K562 (cell line): ENCODE measurements around the gene LMNB1. TPM values are rescaled to one million over a fixed set of nuclear protein-coding genes. Genes with fewer than 3 reads are reported as not detected.

ENCODE experiments used
- CBX8 ChIP-seq: fragments of 200-600 bp; sonication (generic); IDR thresholded peaks from 2 replicates; pipeline ENCODE4 v1.6.1; 2012; ENCODE audit warnings: borderline replicate concordance, mixed run types, low read depth, mild to moderate bottlenecking, moderate library complexity, mixed read lengths, low read length, control low read depth, inconsistent platforms; ENCODE audit not compliant: poor library complexity, severe bottlenecking; ENCODE audit errors: extremely low read depth
- FOXK2 ChIP-seq, 2 experiments: fragments of 450-650 bp; IDR thresholded peaks in 1 of 2; conservative IDR thresholded peaks in 1 of 2; 2 replicates each; pipeline ENCODE4 v1.6.1; 2016; ENCODE audit warnings: low read depth in 2 of 2, mild to moderate bottlenecking in 1 of 2
- HDAC3 ChIP-seq: fragments of 450-650 bp; IDR thresholded peaks from 2 replicates; pipeline ENCODE4 v1.6.1; 2018; ENCODE audit warnings: borderline replicate concordance, mild to moderate bottlenecking, moderate library complexity; ENCODE audit not compliant: partially characterized antibody
- HDAC8 ChIP-seq: fragments of 450-650 bp; IDR thresholded peaks from 2 replicates; pipeline ENCODE4 v1.6.1; 2016; ENCODE audit warnings: mild to moderate bottlenecking, missing genetic modification characterization, moderate library complexity, missing compliant biosample characterization
- MYC ChIP-seq, 2 experiments: fragments of 250-450 bp in 1 of 2; sonication (Bioruptor Pico) in 1 of 2; IDR thresholded peaks; 2 replicates each; pipeline versions ENCODE4 v1.5.1 to v1.6.1; 2012 to 2021; ENCODE audit warnings: low read depth in 2 of 2, borderline replicate concordance in 1 of 2, improper control_type of control experiment in 1 of 2, low read length in 1 of 2, mild to moderate bottlenecking in 1 of 2, moderate library complexity in 1 of 2
- PBX2 ChIP-seq, 2 experiments: IDR thresholded peaks in 1 of 2; conservative IDR thresholded peaks in 1 of 2; 2 replicates each; pipeline ENCODE4 v1.6.1; 2016; ENCODE audit warnings: low read depth in 2 of 2, mild to moderate bottlenecking in 1 of 2, missing compliant biosample characterization in 1 of 2, missing genetic modification characterization in 1 of 2, moderate library complexity in 1 of 2
- RBM22 ChIP-seq: fragments of 200-400 bp; formaldehyde crosslinking; IDR thresholded peaks from 2 replicates; pipeline ENCODE4 v1.6.1; 2018; ENCODE audit warnings: low read length, low read depth; ENCODE audit not compliant: poor library complexity, severe bottlenecking
- RCOR1 ChIP-seq, 2 experiments: IDR thresholded peaks; 2 replicates each; pipeline ENCODE4 v1.6.1; 2012; ENCODE audit warnings: low read depth in 2 of 2, low read length in 2 of 2, borderline replicate concordance in 1 of 2, improper control_type of control experiment in 1 of 2
- RFX7 ChIP-seq: fragments of 250-450 bp; sonication (Bioruptor Pico); IDR thresholded peaks from 2 replicates; pipeline ENCODE4 v1.5.1; 2021; ENCODE audit warnings: mild to moderate bottlenecking
- SP1 ChIP-seq: sonication (generic); formaldehyde crosslinking; IDR thresholded peaks from 2 replicates; pipeline ENCODE4 v1.8.1; 2022; ENCODE audit warnings: mild to moderate bottlenecking, missing genetic modification reagents
- TCFL5 ChIP-seq: fragments of 250-450 bp; sonication (Bioruptor Pico); conservative IDR thresholded peaks from 2 replicates; pipeline ENCODE4 v1.6.1; 2021; ENCODE audit warnings: mild to moderate bottlenecking, moderate library complexity, matching md5 sums
- TEAD4 ChIP-seq, 2 experiments: sonication (generic) in 1 of 2; formaldehyde crosslinking in 1 of 2; IDR thresholded peaks; 2 replicates each; pipeline versions ENCODE4 v1.6.1 to v1.8.0; 2012 to 2022; ENCODE audit warnings: borderline replicate concordance in 1 of 2, inconsistent platforms in 1 of 2, low read length in 1 of 2, mild to moderate bottlenecking in 1 of 2, missing genetic modification reagents in 1 of 2
- ZNF347 ChIP-seq: fragments of 450-650 bp; formaldehyde crosslinking; IDR thresholded peaks from 2 replicates; pipeline ENCODE4 v1.4.0; 2020; ENCODE audit warnings: low read depth, mild to moderate bottlenecking, moderate library complexity
- ZNF436 ChIP-seq: fragments of 250-450, 450-650 bp; sonication (Bioruptor Pico); formaldehyde crosslinking; IDR thresholded peaks from 2 replicates; pipeline ENCODE4 v1.7.0; 2020; ENCODE audit warnings: mild to moderate bottlenecking
- polyA plus RNA-seq, 8 experiments: library from polyadenylated mRNA; depleted of rRNA in 4 of 8; stranded (reverse) in 5 of 8; unstranded in 3 of 8; fragments of >200 nt; fragmentation: Nextera tagmentation in 2 of 8; fragmentation: Illumina TruSeq in 1 of 8; extraction: Ambion mirVana in 2 of 8; extraction: Trizol in 1 of 8; gene quantifications; 2 replicates each; pipeline versions ENCODE4 v1.2.1 to v1.2.3, GENCODE V29; 2011 to 2014; ENCODE audit warnings: inconsistent platforms in 1 of 8, missing spikeins in 1 of 8
- total RNA-seq, 7 experiments: library from RNA; depleted of rRNA in 6 of 7; stranded (reverse); fragments of >200 nt in 6 of 7; fragmentation: Illumina TruSeq in 2 of 7; extraction: Trizol in 2 of 7; gene quantifications; 2 replicates each; pipeline versions ENCODE4 v1.2.1 to v1.2.3, GENCODE V29; 2011 to 2021; ENCODE audit warnings: low replicate concordance in 1 of 7
- TF ChIP-seq, protein P1 (sequence below), 2 experiments: IDR thresholded peaks; 2 replicates each; pipeline ENCODE4 v1.6.1; 2012; ENCODE audit warnings: improper control_type of control experiment in 2 of 2, low read depth in 2 of 2, low read length in 2 of 2, borderline replicate concordance in 1 of 2
- TF ChIP-seq, protein P2 (sequence below), 3 experiments: IDR thresholded peaks in 2 of 3; conservative IDR thresholded peaks in 1 of 3; 2 replicates each; pipeline ENCODE4 v1.5.1; 2011 to 2012; ENCODE audit warnings: low read length in 3 of 3, mild to moderate bottlenecking in 3 of 3, control low read depth in 2 of 3, improper control_type of control experiment in 1 of 3, inconsistent platforms in 1 of 3, low read depth in 1 of 3, mixed read lengths in 1 of 3, moderate library complexity in 1 of 3; ENCODE audit not compliant: insufficient read depth in 2 of 3

The LMNB1 gene
- total and polyA plus RNA-seq, 9 of the 15 experiments (the other 6 are each of a cell fraction or from before 2014, with no cell fraction given) = 2.8 to 190 (median 131) TPM

GRCh38 chr5:126837906-126838539, 61.1 kb downstream of the LMNB1 start (continued):
- TF ChIP-seq, protein P1, sequence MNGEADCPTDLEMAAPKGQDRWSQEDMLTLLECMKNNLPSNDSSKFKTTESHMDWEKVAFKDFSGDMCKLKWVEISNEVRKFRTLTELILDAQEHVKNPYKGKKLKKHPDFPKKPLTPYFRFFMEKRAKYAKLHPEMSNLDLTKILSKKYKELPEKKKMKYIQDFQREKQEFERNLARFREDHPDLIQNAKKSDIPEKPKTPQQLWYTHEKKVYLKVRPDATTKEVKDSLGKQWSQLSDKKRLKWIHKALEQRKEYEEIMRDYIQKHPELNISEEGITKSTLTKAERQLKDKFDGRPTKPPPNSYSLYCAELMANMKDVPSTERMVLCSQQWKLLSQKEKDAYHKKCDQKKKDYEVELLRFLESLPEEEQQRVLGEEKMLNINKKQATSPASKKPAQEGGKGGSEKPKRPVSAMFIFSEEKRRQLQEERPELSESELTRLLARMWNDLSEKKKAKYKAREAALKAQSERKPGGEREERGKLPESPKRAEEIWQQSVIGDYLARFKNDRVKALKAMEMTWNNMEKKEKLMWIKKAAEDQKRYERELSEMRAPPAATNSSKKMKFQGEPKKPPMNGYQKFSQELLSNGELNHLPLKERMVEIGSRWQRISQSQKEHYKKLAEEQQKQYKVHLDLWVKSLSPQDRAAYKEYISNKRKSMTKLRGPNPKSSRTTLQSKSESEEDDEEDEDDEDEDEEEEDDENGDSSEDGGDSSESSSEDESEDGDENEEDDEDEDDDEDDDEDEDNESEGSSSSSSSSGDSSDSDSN (IDR thresholded peaks at IDR 0.05; ENCODE audit: borderline replicate concordance in 1 of 2, low read depth in 2 of 2, low read length in 2 of 2) = no peak
- TF ChIP-seq ZNF347 = no peak
- TF ChIP-seq RCOR1 (IDR thresholded peaks at IDR 0.05; ENCODE audit: borderline replicate concordance in 1 of 2, low read depth in 2 of 2, low read length in 2 of 2) = peak in 1 of 2 experiments; percentile 70; a peak in 1 of 4 replicates
- TF ChIP-seq HDAC3 = no peak
- TF ChIP-seq CBX8 = no peak
- TF ChIP-seq TEAD4 (IDR thresholded peaks at IDR 0.05; ENCODE audit: low read length) = 0 out of 2 replicates have a peak, but pooled peaks have one; percentile 20
- TF ChIP-seq TEAD4 (CRISPR knock-in tag; IDR thresholded peaks at IDR 0.05; ENCODE audit: borderline replicate concordance) = no peak
- no peak for TF ChIP-seq MYC (IDR thresholded peaks at IDR 0.05; ENCODE audit: low read depth, low read length)
- no peak for TF ChIP-seq MYC (CRISPR knock-in tag; IDR thresholded peaks at IDR 0.05; ENCODE audit: borderline replicate concordance, low read depth)
- TF ChIP-seq, protein P2, sequence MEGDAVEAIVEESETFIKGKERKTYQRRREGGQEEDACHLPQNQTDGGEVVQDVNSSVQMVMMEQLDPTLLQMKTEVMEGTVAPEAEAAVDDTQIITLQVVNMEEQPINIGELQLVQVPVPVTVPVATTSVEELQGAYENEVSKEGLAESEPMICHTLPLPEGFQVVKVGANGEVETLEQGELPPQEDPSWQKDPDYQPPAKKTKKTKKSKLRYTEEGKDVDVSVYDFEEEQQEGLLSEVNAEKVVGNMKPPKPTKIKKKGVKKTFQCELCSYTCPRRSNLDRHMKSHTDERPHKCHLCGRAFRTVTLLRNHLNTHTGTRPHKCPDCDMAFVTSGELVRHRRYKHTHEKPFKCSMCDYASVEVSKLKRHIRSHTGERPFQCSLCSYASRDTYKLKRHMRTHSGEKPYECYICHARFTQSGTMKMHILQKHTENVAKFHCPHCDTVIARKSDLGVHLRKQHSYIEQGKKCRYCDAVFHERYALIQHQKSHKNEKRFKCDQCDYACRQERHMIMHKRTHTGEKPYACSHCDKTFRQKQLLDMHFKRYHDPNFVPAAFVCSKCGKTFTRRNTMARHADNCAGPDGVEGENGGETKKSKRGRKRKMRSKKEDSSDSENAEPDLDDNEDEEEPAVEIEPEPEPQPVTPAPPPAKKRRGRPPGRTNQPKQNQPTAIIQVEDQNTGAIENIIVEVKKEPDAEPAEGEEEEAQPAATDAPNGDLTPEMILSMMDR (IDR thresholded peaks at IDR 0.05 in 2 of 3, conservative IDR thresholded peaks at IDR 0.05 in 1 of 3; ENCODE audit: insufficient read depth in 2 of 3, low read depth in 1 of 3, low read length in 3 of 3) = peak in 2 of 3 experiments; percentile 32 to 47; a peak in 3 of 6 replicates
- no peak for TF ChIP-seq HDAC8 (tag)
- TF ChIP-seq RFX7 (CRISPR knock-in tag) = no peak
- TF ChIP-seq SP1 (CRISPR knock-in tag) = no peak
- no peak for TF ChIP-seq PBX2 (CRISPR knock-in tag; IDR thresholded peaks at IDR 0.05; ENCODE audit: low read depth)
- 0 out of 2 replicates have a peak, but pooled peaks have one; percentile 28 for TF ChIP-seq PBX2 (tag; conservative IDR thresholded peaks at IDR 0.05; ENCODE audit: low read depth)
- no peak for TF ChIP-seq TCFL5 (CRISPR knock-in tag)
- TF ChIP-seq ZNF436 (CRISPR knock-in tag) = no peak
- no peak for TF ChIP-seq RBM22
- TF ChIP-seq FOXK2 (conservative IDR thresholded peaks at IDR 0.05 in 1 of 2, IDR thresholded peaks at IDR 0.05 in 1 of 2; ENCODE audit: low read depth in 2 of 2) = no peak
